H9 (cell line): ENCODE data around the gene C2orf49. TPM values are rescaled to one million over a fixed set of nuclear protein-coding genes. Genes with fewer than 3 reads are reported as not detected.

ENCODE experiments used
- DNase-seq: peaks from one replicate; pipeline ENCODE4 v3.0.0-alpha.2; 2017
- H2AFZ ChIP-seq: one replicate; pipeline ENCODE4 v1.6.1; 2013; ENCODE audit warnings: mild to moderate bottlenecking, low read length, control low read depth, moderate library complexity
- H2AK5ac ChIP-seq: 2 replicates; pipeline ENCODE4 v1.6.1; 2013; ENCODE audit warnings: low read length, control low read depth, mixed read lengths; ENCODE audit not compliant: insufficient read length
- H2BK120ac ChIP-seq: one replicate; pipeline ENCODE4 v1.6.1; 2013; ENCODE audit warnings: low read depth, mild to moderate bottlenecking, low read length, control low read depth, inconsistent platforms; ENCODE audit not compliant: poor library complexity, severe bottlenecking
- H2BK12ac ChIP-seq: 2 replicates; pipeline ENCODE4 v1.6.1; 2013; ENCODE audit warnings: low read length, control low read depth, mixed read lengths, low read depth; ENCODE audit not compliant: insufficient read length
- H2BK15ac ChIP-seq: 2 replicates; pipeline ENCODE4 v1.6.1; 2013; ENCODE audit warnings: low read depth, low read length, control low read depth
- H2BK20ac ChIP-seq: one replicate; pipeline ENCODE4 v1.6.1; 2013; ENCODE audit warnings: low read depth, mild to moderate bottlenecking, low read length, control low read depth, inconsistent platforms; ENCODE audit not compliant: poor library complexity, severe bottlenecking
- H2BK5ac ChIP-seq: 2 replicates; pipeline ENCODE4 v1.6.1; 2013; ENCODE audit warnings: low read length, control low read depth, mixed read lengths; ENCODE audit not compliant: insufficient read length
- H3K14ac ChIP-seq: 2 replicates; pipeline ENCODE4 v1.6.1; 2013; ENCODE audit warnings: low read length, control low read depth; ENCODE audit not compliant: insufficient read depth
- H3K18ac ChIP-seq: 2 replicates; pipeline ENCODE4 v1.6.1; 2013; ENCODE audit warnings: low read depth, mild to moderate bottlenecking, mixed read lengths, low read length, control low read depth; ENCODE audit not compliant: insufficient read length
- H3K23ac ChIP-seq: 2 replicates; pipeline ENCODE4 v1.6.1; 2013; ENCODE audit warnings: low read length, control low read depth, mixed read lengths, low read depth; ENCODE audit not compliant: insufficient read length
- H3K23me2 ChIP-seq: 2 replicates; pipeline ENCODE4 v1.6.1; 2013; ENCODE audit warnings: low read depth, mild to moderate bottlenecking, mixed read lengths, low read length, control low read depth; ENCODE audit not compliant: insufficient read length, poor library complexity, severe bottlenecking
- H3K27ac ChIP-seq: 2 replicates; pipeline ENCODE4 v1.5.1; 2013; ENCODE audit warnings: low read length, control low read depth, mixed read lengths, low read depth; ENCODE audit not compliant: insufficient read length
- H3K27me3 ChIP-seq: 2 replicates; pipeline ENCODE4 v1.6.1; 2013; ENCODE audit warnings: low read length, control low read depth, inconsistent platforms; ENCODE audit not compliant: insufficient read depth
- H3K4ac ChIP-seq: 2 replicates; pipeline ENCODE4 v1.6.1; 2013; ENCODE audit warnings: low read depth, mild to moderate bottlenecking, control low read depth, inconsistent platforms, low read length, moderate library complexity
- H3K4me1 ChIP-seq: 2 replicates; pipeline ENCODE4 v1.6.1; 2013; ENCODE audit warnings: low read length, control low read depth, inconsistent platforms; ENCODE audit not compliant: insufficient read depth
- H3K4me2 ChIP-seq: 2 replicates; pipeline ENCODE4 v1.6.1; 2013; ENCODE audit warnings: low read length, control low read depth, mixed read lengths; ENCODE audit not compliant: insufficient read length, insufficient read depth
- H3K56ac ChIP-seq: 2 replicates; pipeline ENCODE4 v1.6.1; 2013; ENCODE audit warnings: low read depth, mild to moderate bottlenecking, mixed read lengths, low read length, control low read depth; ENCODE audit not compliant: insufficient read length
- H3K79me1 ChIP-seq: 2 replicates; pipeline ENCODE4 v1.6.1; 2013; ENCODE audit warnings: low read depth, mild to moderate bottlenecking, moderate library complexity, low read length, control low read depth, inconsistent platforms; ENCODE audit not compliant: insufficient read depth, poor library complexity, severe bottlenecking
- H3K79me2 ChIP-seq: 2 replicates; pipeline ENCODE4 v1.6.1; 2013; ENCODE audit warnings: low read length, control low read depth, inconsistent platforms; ENCODE audit not compliant: insufficient read depth
- H3K9ac ChIP-seq: 2 replicates; pipeline ENCODE4 v1.6.1; 2013; ENCODE audit warnings: low read length, control low read depth, mixed read lengths; ENCODE audit not compliant: insufficient read length; ENCODE audit errors: extremely low read depth
- H3K9me3 ChIP-seq: one replicate; pipeline ENCODE4 v1.6.1; 2013; ENCODE audit warnings: low read depth, low read length, inconsistent platforms; ENCODE audit not compliant: control insufficient read depth
- H3T11ph ChIP-seq: one replicate; pipeline ENCODE4 v1.6.1; 2013; ENCODE audit warnings: mild to moderate bottlenecking, low read length, control low read depth, inconsistent platforms
- H4K20me1 ChIP-seq: one replicate; pipeline ENCODE4 v1.6.1; 2013; ENCODE audit not compliant: control insufficient read depth, insufficient read length, insufficient read depth
- H4K5ac ChIP-seq: 2 replicates; pipeline ENCODE4 v1.6.1; 2013; ENCODE audit warnings: low read depth, mild to moderate bottlenecking, mixed read lengths, low read length, control low read depth; ENCODE audit not compliant: insufficient read length
- H4K8ac ChIP-seq: replicated peaks from 2 replicates; pipeline ENCODE4 v1.6.1; 2013; ENCODE audit warnings: low read length, control low read depth, mixed read lengths, low read depth; ENCODE audit not compliant: insufficient read length
- H4K91ac ChIP-seq: 2 replicates; pipeline ENCODE4 v1.6.1; 2013; ENCODE audit warnings: low read depth, mild to moderate bottlenecking, moderate library complexity, mixed read lengths, low read length, control low read depth; ENCODE audit not compliant: insufficient read length
- H3K27ac Mint-ChIP-seq, 3 experiments: 2 replicates in 2 of 3; 3 replicates in 1 of 3; pipeline ENCODE4 v1.8.0; 2020 to 2021; ENCODE audit warnings: mixed read lengths in 3 of 3, mild to moderate bottlenecking in 1 of 3, moderate library complexity in 1 of 3
- H3K27me3 Mint-ChIP-seq: 2 replicates; pipeline ENCODE4 v1.8.0; 2021; ENCODE audit warnings: low read depth, mild to moderate bottlenecking, moderate library complexity, mixed read lengths
- H3K36me3 Mint-ChIP-seq, 3 experiments: 2 replicates in 2 of 3; 3 replicates in 1 of 3; pipeline ENCODE4 v1.8.0; 2020 to 2021; ENCODE audit warnings: low read depth in 3 of 3, mixed read lengths in 3 of 3; ENCODE audit not compliant: insufficient read depth in 1 of 3
- H3K4me1 Mint-ChIP-seq, 2 experiments: 2 replicates each; pipeline ENCODE4 v1.8.0; 2020; ENCODE audit warnings: mixed read lengths in 2 of 2
- H3K4me3 Mint-ChIP-seq, 2 experiments: 2 replicates in 1 of 2; 3 replicates in 1 of 2; pipeline ENCODE4 v1.8.0; 2020 to 2021; ENCODE audit warnings: mild to moderate bottlenecking in 2 of 2, mixed read lengths in 2 of 2, moderate library complexity in 1 of 2
- H3K9me3 Mint-ChIP-seq, 2 experiments: 2 replicates in 1 of 2; 3 replicates in 1 of 2; pipeline ENCODE4 v1.8.0; 2020; ENCODE audit warnings: mild to moderate bottlenecking in 2 of 2, mixed read lengths in 2 of 2, moderate library complexity in 1 of 2
- CTCF ChIP-seq: fragments of 200-600 bp; sonication (generic); conservative IDR thresholded peaks from 3 replicates; pipeline ENCODE4 v1.8.0; 2021; ENCODE audit warnings: antibody characterized with exemption, mild to moderate bottlenecking
- WGBS: extraction: QIAGEN DNeasy Blood & Tissue Kit; methylation state at CpG from one replicate; pipeline ENCODE4 v1.1.7; 2013; ENCODE audit warnings: missing lambda C conversion rate, low lambda C conversion rate, mixed read lengths; ENCODE audit not compliant: insufficient read length; ENCODE audit errors: extremely low coverage; 5-methylcytosine and 5-hydroxymethylcytosine counted together
- total RNA-seq: library from RNA; stranded (reverse); gene quantifications from 2 replicates; pipeline ENCODE4 v1.2.1, GENCODE V29; 2021

C2orf49 gene
- total RNA-seq, 1 experiment from 2014 or later: 18.8 TPM

DNA sequence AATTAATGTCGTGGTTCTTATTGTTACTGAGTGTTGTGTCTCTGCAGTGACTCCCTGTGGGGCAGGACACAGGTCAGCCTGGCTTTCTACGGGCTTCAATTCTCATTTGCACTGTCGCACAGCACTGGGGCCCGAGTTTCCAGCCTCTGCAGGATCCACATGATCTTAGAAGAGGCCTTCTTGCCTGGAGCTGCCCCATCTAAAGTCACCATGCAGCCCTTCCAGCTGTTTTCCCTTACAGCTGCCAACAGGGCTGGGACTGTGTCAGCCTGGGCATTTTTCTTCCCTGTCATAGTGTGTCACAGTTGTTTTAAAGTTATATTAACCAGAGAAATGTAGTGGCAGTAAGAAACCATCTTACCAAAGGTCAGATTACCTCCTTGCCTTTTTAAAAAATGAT is 34.5 kb downstream of the C2orf49 start:
- H3K27ac Mint-ChIP-seq: no peak overlapping the region
- no peaks in the 10 kb centered on the region for H3K9me3 Mint-ChIP-seq
- H4K91ac ChIP-seq: no peak overlapping the region
- H2BK20ac ChIP-seq: no peak overlapping the region
- H3K27me3 Mint-ChIP-seq: no peaks in the 10 kb centered on the region
- H3K14ac ChIP-seq: no peak overlapping the region
- no peak overlapping the region for H3K23ac ChIP-seq
- H4K20me1 ChIP-seq: no peaks in the 10 kb centered on the region
- H3K4me3 Mint-ChIP-seq: no peak overlapping the region
- no peak overlapping the region for H2AK5ac ChIP-seq
- no peak for DNase-seq
- no peak overlapping the region for H2BK120ac ChIP-seq
- no peak overlapping the region for H3K4me2 ChIP-seq
- H3K79me1 ChIP-seq: no peaks in the 10 kb centered on the region
- no peak overlapping the region for H4K8ac ChIP-seq
- no peak overlapping the region for H2BK12ac ChIP-seq
- H2BK5ac ChIP-seq: no peak overlapping the region
- peaks cover 2 to 7% of the 10 kb centered on the region in 2 experiments for H3K4me1 Mint-ChIP-seq
- no CpG with 5 or more reads among the region's 4 CpGs for WGBS
- H2AFZ ChIP-seq: no peak overlapping the region
- no peaks in the 10 kb centered on the region for H3K4me1 ChIP-seq
- peaks cover 4 to 46% (median 29%) of the 10 kb centered on the region in 3 experiments; a peak in 5 of 7 replicates for H3K36me3 Mint-ChIP-seq
- H3K23me2 ChIP-seq: no peaks in the 10 kb centered on the region
- H3T11ph ChIP-seq: no peak overlapping the region
- H3K4ac ChIP-seq: no peak overlapping the region
- no peak for TF ChIP-seq CTCF
- H3K18ac ChIP-seq: no peak overlapping the region
- no peak overlapping the region for H3K27ac ChIP-seq
- H3K79me2 ChIP-seq: no peaks in the 10 kb centered on the region
- no peaks in the 10 kb centered on the region for H3K9me3 ChIP-seq
- no peaks in the 10 kb centered on the region for H3K27me3 ChIP-seq
- no peak overlapping the region for H4K5ac ChIP-seq
- no peak overlapping the region for H2BK15ac ChIP-seq
- no peak overlapping the region for H3K56ac ChIP-seq
- H3K9ac ChIP-seq: no peak overlapping the region
